Uterus (tissue), 4 donors: Measurements from ENCODE around the gene NDUFAF5. TPM values are rescaled to one million over a fixed set of nuclear protein-coding genes. Genes with fewer than 3 reads are reported as not detected.
A peak's percentile ranks its signal among the peaks of the same experiment; 100 is the strongest.

Source experiments
- DNase-seq, 2 donors: peaks; one replicate each; pipeline ENCODE4 v3.0.0-alpha.2; 2019 to 2020
- H3K27ac ChIP-seq, 2 donors: fragments of 200-600 bp; sonication (generic); 1 replicate in 1 of 2; 2 replicates in 1 of 2; pipeline ENCODE4 v1.5.1; 2016 to 2018
- H3K27me3 ChIP-seq, 2 donors: fragments of 200-600 bp; sonication (generic); one replicate each; pipeline ENCODE4 v1.5.1; 2018 to 2019; ENCODE audit warnings: control low read depth in 1 of 2
- H3K36me3 ChIP-seq, 2 donors: fragments of 200-600 bp; sonication (generic); one replicate each; pipeline ENCODE4 v1.5.1; 2019; ENCODE audit warnings: control low read depth in 1 of 2
- H3K4me1 ChIP-seq, 2 donors: fragments of 200-600 bp; sonication (generic); one replicate each; pipeline ENCODE4 v1.5.1; 2018 to 2019; ENCODE audit warnings: control low read depth in 1 of 2
- H3K4me3 ChIP-seq, 2 donors: fragments of 200-600 bp; sonication (generic); 1 replicate in 1 of 2; 2 replicates in 1 of 2; pipeline ENCODE4 v1.5.1; 2018 to 2019; ENCODE audit warnings: mild to moderate bottlenecking in 1 of 2
- H3K9me3 ChIP-seq, 2 donors: fragments of 200-600 bp; sonication (generic); one replicate each; pipeline ENCODE4 v1.5.1; 2019; ENCODE audit warnings: control low read depth in 1 of 2
- CTCF ChIP-seq, 4 experiments: fragments of 200-600 bp in 2 of 4; fragments of 450-650 bp in 2 of 4; sonication (generic) in 2 of 4; IDR thresholded peaks; one replicate each; pipeline ENCODE4 v1.5.1; 2016 to 2019; ENCODE audit warnings: antibody characterized with exemption in 4 of 4, mild to moderate bottlenecking in 2 of 4, moderate library complexity in 1 of 4
- POLR2A ChIP-seq, 2 donors: fragments of 450-650 bp; IDR thresholded peaks; one replicate each; pipeline ENCODE4 v1.6.1; 2016; ENCODE audit warnings: antibody characterized with exemption in 2 of 2, mild to moderate bottlenecking in 1 of 2, moderate library complexity in 1 of 2
- intact Hi-C: fragments of 100-400 bp; cut with DNase I; formaldehyde crosslinking; loops from one replicate; pipeline ENCODE4 v1.15.1; 2023; ENCODE audit warnings: low total_unique reads
- total RNA-seq, 4 donors: library from RNA; depleted of rRNA in 3 of 4; stranded (reverse); fragments of >200 nt in 3 of 4; gene quantifications; one replicate each; pipeline versions ENCODE4 v1.1.0 to v1.2.4, GENCODE V29; 2014 to 2023
- donor health status: DM: yes; HTN: yes; CAD: no.

The NDUFAF5 gene
- total RNA-seq, 4 donors from 2014 or later: 8.2 to 38.0 (median 24.3) TPM

GRCh38 chr20:13810446-13810845 is 25.6 kb downstream of the NDUFAF5 start:
- H3K9me3 ChIP-seq: no peaks in the 10 kb centered on the region
- no peaks in the 10 kb centered on the region for H3K4me1 ChIP-seq
- intact Hi-C loops: no loop called here
- no peak for DNase-seq
- H3K27ac ChIP-seq: no peak overlapping the region
- H3K27me3 ChIP-seq: no peaks in the 10 kb centered on the region
- no peaks in the 10 kb centered on the region for H3K36me3 ChIP-seq
- H3K4me3 ChIP-seq: no peak overlapping the region
- TF ChIP-seq CTCF (IDR thresholded peaks at IDR 0.05) (no peak), POLR2A (IDR thresholded peaks at IDR 0.05) (no peak)

GRCh38 chr20:13813910-13814309 is 29.1 kb downstream of the NDUFAF5 start:
- H3K4me3 ChIP-seq: no peak overlapping the region
- intact Hi-C loops: no loop called here
- no peaks in the 10 kb centered on the region for H3K27me3 ChIP-seq
- H3K4me1 ChIP-seq: no peaks in the 10 kb centered on the region
- peak overlapping the region in 1 of 2 donors; percentile 16 for H3K27ac ChIP-seq
- TF ChIP-seq POLR2A (IDR thresholded peaks at IDR 0.05): no peak
- no peak for TF ChIP-seq CTCF (IDR thresholded peaks at IDR 0.05)
- no peaks in the 10 kb centered on the region for H3K9me3 ChIP-seq
- H3K36me3 ChIP-seq: no peaks in the 10 kb centered on the region
- DNase-seq: no peak

- H3K27ac ChIP-seq: no peak overlapping the region
- no peak for DNase-seq
- H3K4me3 ChIP-seq: no peak overlapping the region
- H3K36me3 ChIP-seq: no peaks in the 10 kb centered on the region
- intact Hi-C loops: no loop called here
- no peak for TF ChIP-seq POLR2A (IDR thresholded peaks at IDR 0.05)
- no peak for TF ChIP-seq CTCF (IDR thresholded peaks at IDR 0.05)
- H3K9me3 ChIP-seq: no peaks in the 10 kb centered on the region
- no peaks in the 10 kb centered on the region for H3K4me1 ChIP-seq
- no peaks in the 10 kb centered on the region for H3K27me3 ChIP-seq
Measured at GRCh38 chr20:13814672-13815071, 29.8 kb downstream of the NDUFAF5 start.

GRCh38 chr20:13816757-13817156 is 31.9 kb downstream of the NDUFAF5 start:
- H3K9me3 ChIP-seq: no peaks in the 10 kb centered on the region
- H3K27me3 ChIP-seq: no peaks in the 10 kb centered on the region
- no peak overlapping the region for H3K27ac ChIP-seq
- no peaks in the 10 kb centered on the region for H3K4me1 ChIP-seq
- no peak for DNase-seq
- TF ChIP-seq POLR2A (IDR thresholded peaks at IDR 0.05) (no peak), CTCF (IDR thresholded peaks at IDR 0.05) (no peak)
- no peaks in the 10 kb centered on the region for H3K36me3 ChIP-seq
- H3K4me3 ChIP-seq: no peak overlapping the region
- intact Hi-C loops: no loop called here

- Histone ChIP-seq H3K36me3 (no peaks in the 10 kb centered on the region), H3K27ac (no peak overlapping the region), H3K4me3 (no peak overlapping the region), H3K9me3 (no peaks in the 10 kb centered on the region), H3K27me3 (no peaks in the 10 kb centered on the region), H3K4me1 (no peaks in the 10 kb centered on the region)
- DNase-seq: no peak
- intact Hi-C loops: no loop called here
- TF ChIP-seq CTCF (IDR thresholded peaks at IDR 0.05) (no peak), POLR2A (IDR thresholded peaks at IDR 0.05) (no peak)
Measured at GRCh38 chr20:13817342-13817741, 32.5 kb downstream of the NDUFAF5 start.
